A204.1 (cell line): ENCODE measurements around the gene KIF16B.

Experiments used
- FAIRE-seq: peaks from 2 replicates; lab custom pipeline; 2012; peaks lifted over from hg19 to GRCh38; lab: Jason Lieb, UNC

KIF16B gene

DNA sequence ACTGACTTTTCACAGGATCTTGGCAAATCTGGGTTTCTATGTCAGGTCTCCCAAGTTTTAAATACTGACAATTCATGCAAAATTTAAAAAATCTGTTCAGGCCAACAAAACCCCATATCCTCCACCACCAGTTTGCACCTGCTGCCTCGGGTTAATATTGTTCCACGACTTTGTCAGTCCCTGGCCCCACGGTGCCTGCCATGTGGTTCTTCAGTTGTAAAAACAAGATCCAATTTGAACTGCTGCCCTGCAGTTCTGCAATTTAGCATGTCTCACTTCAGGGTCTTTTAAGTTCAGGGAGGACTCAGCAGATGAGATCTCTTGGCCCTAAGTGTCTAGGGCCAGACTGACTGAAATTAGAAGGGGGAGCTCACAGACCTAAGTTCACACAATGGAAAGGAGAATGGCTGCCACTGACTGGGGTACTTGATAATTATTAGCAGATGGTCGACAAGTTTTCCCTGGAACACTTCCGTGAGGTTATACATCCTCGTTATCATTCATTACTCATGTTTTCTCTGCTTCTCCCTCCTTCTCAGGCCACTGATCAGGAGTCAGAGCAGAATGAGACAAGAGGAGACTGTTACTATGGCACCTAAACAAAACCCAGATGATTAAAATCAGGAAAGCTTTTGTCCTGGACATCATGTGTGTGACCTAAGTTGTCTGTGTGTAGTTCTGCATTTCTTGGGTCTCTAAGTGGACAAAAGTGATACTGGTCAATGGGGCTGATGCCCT lies 223.6 kb downstream of the KIF16B start:
- FAIRE-seq: no peak

DNA sequence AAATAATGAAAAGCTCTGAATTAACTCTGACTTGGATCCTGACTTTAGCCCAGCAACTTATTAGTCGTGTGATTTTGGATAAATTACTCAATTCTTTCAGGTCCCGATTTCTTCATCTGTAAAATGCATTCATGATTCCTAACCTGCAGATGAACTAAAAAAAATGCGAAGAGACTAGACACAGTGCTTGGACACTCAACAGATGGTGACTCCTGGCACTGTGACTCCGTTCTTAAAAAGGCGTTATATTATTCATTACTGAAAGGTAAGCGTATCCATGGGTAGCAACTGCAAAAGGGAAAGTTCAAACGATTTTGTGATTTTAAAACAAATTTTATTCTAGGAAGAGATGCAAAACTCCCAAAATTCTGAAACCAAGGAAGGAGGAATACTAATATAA lies 226.3 kb downstream of the KIF16B start:
- no peak for FAIRE-seq

DNA sequence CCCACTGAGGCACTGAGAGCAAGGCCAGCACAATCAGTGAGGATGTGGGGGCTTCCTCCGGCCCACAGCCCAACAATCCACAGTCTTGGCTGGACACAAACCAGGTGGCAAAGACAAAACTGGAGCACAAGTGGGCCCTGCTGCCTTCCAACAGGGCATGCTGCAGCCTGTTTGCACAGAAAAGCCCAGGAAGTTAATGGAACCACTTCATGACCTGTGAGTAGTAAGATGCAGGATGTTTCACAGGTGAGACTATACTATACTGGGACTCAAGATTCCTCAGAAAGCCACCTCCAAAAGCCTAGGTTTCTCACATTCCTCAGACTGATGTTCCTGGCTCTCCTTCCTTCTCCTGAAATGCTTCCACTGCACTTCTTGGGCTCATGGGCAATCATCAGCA lies 235.5 kb downstream of the KIF16B start:
- no peak for FAIRE-seq

DNA sequence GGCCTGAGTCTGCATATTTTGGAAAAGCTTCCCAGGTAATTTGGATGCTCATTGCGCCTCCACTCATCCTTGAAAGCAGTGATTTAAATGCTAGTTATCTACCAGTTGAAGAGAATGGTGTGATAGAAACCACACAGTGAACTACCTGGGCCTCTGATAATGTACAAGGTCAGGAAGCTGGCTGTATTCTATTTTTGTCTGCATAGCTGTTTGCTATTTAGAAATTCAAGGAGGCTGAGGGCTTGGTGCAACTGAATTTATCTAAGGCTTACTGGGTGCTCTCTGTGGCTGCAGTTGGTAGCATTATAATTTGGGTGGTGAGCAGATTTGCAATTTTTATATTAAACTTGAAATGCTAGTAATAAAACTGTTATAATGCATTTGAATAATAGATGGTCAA lies 245.6 kb downstream of the KIF16B start:
- no peak for FAIRE-seq

DNA sequence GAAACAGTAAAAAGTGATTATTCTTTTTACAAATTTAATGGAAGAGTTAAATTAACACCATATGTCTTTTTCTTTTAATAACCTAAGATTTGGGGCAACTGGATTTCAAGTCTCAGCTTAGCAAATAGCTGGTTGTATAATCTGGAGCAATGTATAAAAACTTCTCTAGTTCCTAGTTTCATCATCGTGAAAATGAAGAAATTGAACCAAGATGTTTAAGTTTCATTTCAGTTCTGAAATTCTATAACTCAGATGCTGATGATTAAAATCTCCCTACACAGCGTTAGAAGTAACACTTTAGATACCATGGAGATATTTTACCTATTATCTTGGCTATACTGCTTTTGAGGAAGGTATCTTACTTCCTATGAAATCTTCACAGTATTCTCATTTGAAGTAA lies 252.0 kb downstream of the KIF16B start:
- no peak for FAIRE-seq

DNA sequence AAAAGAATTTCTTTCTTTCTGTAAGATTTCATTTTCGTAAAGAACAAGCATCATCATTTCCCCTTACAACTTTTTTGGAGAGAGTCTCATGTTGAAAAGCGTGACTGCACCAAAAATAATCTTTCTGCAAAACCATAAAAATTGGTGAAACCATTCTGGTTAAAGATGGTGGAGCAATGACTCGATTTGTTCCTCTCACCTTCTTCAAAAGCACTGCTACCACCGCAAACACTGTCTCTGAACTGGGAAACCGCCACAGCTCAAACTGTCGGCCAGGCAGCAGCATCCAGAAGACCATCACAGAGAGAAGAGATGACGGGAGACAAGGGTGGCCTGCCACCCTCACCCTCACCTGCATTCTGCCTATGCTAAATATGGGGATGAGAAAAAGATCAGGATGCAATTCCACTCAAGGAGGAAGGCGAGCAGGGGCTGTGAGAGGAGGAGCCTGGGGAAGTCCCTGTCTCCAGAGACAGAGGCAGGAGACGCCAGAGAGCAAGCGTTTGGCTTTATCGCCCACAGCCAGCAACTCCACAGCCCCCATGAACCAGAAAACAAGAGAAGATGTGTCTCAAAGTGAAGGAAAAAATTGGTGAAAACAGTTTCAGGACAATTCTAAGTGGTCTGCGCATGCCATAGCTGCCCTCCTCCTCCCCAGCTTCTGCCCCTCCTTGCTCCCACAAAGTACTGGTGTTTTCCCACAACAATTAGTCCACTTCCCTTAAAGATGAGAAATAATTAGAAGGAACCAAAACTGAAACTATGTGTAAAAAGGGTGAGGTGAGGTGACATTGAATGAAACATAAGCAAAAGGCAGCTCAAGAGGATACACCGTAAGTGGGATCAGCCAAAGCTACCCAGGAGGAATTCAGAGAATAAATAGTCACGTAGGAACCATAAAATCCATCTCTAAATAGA lies 255.5 kb downstream of the KIF16B start:
- FAIRE-seq: no peak

DNA sequence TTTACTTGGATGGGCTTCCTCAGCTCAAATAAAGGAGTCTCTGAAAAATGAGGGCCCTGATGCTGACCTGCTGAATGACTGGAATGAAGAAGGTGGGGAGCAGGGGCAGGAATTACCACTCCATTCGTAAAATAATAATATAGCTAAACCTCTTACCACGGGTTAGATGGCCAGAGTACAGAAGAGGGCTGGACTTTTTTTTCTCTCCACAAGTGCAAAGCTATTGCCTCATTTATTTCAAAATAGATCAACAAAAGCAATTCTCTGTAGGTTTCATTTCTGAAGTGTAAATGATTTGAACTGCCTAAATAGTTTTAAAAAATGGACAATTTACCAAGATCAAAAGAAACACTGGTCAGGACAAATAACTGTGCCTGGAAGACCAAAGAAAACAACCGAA lies 256.7 kb downstream of the KIF16B start:
- FAIRE-seq: no peak

DNA sequence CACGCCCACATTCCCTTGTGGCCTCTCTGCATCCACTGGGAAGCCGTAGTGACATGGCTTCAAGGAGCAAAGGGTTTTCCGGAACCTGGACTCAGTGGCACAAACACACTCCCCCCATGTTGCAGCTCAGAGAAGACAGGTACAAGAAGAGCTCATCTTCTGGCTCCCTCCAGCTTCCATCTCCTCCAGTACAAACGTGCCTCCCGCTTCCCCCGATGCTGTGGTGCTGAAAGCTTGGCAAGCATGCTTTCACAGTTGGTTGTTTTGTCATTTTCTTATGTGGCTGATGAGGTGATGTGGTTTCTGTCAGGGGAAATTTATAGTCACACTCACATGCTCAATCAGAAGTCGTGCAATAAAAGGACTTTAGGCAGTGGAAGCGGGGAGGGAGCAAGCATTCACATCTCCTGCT lies 258.5 kb downstream of the KIF16B start:
- FAIRE-seq: no peak

DNA sequence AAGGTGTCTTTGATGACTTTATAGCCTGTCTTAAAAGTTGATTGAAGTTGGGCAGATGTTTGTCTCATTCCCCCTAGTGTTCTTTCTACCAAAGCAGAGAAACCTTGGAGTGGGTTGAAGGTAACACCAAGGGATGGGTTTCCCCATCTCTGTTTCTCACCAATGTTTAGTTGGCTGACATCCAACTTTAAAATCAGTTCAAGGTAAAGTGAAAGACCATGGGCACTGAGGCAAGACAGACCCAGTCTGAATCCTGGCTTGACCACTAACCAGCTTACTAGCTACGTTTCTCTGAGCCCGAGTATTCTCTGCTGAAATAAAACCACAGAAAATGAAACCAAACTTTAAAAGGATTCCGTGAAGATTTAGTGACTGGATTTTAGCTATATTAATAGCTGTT lies 258.9 kb downstream of the KIF16B start:
- FAIRE-seq: no peak

DNA sequence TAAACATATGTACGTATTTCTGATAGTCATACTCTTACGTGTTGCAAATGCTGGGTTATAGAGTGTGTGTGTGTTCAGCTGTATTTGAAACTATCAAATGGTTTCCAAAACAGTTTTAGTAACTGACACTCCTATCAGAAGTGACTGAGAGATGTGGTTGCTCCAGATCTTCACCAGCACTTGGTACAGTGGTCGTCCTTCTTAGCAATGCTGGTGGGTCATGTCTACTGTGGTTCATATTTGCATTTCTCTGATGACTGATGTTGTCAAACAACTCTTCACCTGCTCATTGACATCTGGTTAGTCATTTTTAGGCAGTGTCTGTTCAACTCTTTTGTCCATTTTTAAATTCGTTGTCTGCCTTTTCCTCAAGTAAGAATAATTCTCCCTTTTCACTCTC lies 259.3 kb downstream of the KIF16B start:
- FAIRE-seq: no peak

DNA sequence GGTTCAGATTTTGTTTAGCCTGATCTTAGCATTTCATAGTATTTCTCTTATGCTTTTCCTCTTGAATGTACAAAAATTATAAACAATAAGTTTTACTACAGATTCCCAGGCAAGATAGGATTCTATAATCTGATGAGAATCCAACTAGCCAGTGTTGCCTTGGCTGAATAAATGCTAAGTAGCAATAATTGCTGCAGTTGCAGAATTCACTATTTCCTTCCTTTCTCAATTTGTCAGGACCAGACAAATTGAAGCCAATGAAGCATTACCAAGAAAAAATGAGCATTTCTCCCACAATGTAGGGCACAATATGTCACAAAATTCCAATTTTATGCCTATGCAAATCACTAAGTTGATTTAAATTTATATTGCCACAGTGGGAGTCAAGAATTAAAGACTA lies 260.2 kb downstream of the KIF16B start:
- FAIRE-seq: no peak

DNA sequence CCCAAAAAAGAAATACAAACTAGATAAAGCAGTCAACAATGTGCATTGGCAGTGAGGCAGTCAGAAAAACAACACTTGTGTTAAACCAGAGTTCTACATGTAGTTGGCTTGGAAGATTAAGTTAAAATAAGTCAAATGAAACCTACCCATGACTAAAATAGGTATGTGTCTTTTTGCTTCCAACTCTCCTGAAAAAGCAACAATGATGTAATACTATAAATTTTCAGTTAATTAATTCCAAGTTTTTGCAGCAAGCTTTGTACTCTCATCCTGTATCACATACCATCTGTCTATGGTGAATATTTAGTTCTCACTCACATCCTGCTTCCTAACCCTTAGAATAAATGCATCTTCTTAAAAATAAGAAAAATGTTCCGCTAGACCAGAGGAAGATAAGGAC lies 261.5 kb downstream of the KIF16B start:
- no peak for FAIRE-seq

DNA sequence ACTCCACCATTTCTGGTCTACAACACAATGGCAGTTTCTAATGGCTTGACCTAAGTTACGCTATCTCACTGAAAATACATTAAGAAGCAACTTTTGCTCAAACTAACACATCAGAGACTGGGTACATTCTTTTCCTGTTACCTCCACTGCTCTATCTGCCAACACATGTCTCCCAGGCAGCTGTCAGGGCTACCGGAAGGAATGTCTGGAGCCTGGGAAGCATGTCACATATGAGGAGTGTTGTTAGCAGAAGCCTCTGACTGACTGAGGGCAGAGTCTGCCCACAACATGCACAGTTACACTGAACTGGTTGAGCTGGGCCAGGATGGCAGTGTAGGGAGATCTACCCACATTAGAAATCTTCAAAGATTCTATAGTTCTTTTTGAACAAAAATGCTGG lies 264.5 kb downstream of the KIF16B start:
- FAIRE-seq: no peak

DNA sequence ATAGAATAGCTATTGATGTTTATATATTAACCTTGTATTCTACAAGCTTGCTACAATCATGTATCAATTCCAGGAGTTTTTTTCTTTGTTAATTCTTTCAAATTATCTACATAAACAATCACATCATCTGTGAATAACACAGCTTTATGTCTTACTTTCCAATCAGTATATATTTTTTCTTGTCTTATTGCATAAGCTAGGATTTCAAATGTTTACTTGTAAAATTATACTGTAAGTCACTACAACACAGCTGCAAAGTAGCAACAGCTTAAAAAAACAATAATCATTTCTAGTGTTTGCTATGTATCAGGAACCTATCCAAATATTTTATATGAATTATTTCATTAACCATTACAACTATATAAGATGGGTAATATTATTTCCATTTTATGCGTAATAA lies 270.4 kb downstream of the KIF16B start:
- no peak for FAIRE-seq

DNA sequence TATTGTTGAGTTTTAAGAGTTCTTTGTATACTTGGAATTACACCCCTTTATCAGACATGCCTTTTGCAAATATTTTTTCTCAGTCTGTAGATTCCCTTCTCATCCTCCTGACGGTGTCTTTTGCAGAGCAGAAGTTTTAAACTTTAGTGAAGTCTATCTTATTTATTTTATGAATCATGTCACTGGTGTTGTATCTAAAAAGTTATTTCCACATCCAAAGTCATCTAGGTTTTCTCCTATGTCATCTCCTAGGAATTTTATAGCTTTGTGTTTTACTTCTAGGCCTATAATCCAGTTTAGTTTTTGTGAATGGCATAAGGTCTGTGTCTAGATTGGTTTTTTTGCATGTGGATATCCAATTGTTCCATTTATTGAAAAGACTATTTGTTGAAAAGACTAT lies 271.3 kb downstream of the KIF16B start:
- FAIRE-seq: no peak

DNA sequence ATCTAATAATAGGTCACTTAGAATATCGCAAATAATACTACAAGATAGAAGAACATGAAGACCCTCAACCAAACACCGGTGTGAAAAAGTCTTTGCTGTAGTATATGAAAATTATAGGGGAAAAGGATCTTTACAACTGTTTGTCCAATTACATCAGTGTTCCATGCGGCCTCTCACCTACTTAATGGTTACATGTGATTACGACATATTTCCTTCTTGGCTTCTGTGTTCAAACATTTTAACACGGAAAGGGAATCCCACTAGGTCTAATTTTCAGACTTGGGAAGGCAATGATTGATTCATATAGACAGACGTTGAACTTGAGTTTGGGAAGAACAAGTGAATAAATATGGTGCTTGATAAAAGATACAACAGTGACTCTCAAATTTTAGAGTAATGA lies 273.4 kb downstream of the KIF16B start:
- FAIRE-seq: no peak

DNA sequence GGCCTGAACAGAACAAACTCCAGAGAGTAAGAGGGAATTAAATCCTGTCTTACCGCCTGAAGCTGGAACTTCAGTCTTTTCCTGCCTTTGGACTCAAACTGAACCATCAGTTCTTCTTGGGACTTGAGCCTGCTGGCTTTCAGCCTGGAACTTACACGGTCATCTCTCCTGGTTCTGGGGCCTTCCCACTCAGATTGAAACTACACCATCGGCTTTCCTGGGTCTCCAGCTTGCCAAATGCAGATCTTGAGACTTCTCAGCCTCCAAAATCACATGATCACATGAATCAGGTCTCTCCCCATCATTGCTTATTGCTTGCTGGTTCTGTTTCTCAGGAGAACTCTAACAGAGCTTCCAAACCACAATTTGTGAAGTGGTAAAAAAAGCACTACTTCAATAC lies 276.3 kb downstream of the KIF16B start:
- no peak for FAIRE-seq

DNA sequence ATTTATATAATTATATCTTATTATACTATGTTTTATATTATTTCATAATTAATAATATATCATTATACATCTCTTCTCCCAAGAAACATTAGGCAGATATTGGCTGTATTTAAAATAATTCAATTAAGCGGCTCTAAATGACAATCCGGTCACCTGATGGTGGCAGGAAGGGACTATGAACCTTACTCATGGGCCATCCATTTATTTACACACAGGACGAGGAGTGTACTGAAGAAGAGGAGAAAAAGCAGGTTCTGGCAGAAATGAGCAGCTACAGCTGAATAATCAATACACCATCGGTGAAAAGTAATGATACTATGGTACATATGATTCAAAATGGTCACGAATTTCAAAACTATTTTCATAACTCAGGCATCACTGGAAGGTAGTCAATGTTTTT lies 277.7 kb downstream of the KIF16B start:
- no peak for FAIRE-seq

DNA sequence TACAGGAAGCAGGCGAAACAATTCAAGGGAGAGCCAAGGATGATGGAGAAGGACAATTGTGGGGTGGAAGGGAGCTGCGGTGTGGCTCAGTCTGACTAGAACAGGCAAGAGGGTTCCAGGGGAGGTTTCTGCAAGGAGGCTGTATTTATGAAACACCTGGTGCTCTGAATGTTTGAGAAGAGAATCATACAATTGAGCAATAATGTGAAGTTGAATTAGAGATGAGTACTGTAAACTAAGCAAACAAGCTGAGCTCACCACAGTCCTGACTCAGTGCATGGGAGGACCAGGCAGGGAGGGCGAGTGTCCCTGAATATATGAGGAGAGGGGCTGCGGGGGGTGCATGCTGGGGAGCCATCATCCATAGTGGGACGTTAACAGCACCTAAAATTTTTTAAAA lies 279.7 kb downstream of the KIF16B start:
- no peak for FAIRE-seq

DNA sequence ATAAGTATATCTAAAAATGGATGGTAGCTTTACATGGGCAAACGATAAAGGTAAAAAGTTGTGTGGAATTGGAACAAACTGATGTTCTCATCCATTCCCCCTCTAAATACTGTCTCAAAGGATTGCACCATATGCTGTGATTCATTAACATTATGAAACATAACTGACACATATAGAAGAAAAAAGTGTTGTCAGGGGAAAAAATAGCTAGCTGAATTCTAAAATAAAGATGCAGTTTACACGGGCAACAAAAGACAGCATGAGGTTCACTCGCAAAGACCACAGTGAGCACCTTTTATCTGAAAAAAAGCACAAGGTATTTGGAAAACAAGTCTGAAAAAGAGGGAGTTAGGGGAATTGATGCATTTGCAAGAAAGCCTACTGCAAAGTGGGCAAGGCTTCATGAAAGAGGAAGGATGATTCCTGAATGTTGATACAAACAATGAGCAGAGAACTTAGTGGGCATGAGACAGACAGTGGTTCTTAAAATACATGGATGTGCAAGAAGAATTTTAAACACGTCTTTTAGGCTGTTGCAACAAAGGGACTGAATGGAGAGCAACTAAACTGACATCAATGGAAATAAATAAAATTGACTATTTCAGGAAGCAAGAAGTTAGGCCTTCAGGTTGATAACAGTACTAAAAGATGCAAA lies 280.9 kb downstream of the KIF16B start:
- no peak for FAIRE-seq

DNA sequence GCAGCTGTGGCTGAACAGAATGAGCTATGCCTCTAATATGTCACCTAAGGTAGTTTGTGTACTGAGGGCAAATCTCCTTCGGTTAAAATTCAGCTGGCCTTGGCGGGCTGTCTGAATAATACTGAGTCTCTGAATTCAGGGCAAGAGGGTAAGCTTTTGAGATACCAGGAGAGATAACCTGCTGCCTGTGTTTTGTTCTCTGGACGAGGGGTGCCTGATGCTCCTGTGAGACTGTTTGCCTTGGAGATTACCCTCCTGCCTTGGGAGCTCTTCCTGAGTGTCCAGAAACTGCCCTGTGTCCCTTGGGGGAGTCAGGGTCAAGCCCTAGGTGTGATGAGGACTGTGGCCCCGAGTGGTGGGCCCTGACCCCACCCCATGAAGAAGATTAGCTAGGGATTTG lies 282.9 kb downstream of the KIF16B start:
- FAIRE-seq: no peak

DNA sequence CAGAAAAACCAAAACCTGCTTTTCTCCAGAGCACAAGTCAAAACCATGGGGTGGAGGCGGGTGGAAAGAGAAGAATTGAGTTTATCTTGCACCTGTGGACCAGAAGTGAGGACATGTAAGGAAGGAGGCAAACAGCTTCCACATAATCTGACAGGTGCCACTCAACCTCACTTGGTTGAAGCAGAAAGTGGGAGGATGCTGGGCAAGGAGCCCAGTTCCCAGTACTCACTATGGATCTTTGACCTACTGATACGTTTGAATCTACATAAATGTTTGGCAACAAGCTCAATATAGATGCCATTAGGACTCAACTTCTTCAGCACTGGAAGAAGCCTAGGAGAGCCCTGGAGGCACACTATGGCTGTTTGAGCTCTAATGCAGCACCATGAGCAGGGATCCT lies 285.5 kb downstream of the KIF16B start:
- FAIRE-seq: no peak

DNA sequence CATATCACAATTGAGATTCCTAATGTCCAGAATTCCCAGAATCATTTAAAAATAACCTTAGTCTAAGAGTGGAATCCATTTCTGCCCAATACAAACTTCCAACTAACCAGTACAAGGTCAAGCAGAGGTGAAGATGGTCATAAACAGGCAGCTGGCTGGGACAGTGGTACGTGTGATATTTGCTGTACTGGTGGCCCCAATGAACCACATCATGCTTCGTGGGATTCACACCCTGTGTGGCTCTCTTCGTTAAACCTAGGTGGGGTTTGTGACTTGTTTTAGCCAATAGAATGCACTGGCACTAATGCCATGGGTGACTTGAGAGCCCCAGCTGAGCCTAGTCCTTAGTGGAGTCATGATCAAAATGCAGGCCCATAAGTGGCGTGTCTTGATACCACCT lies 286.6 kb downstream of the KIF16B start:
- no peak for FAIRE-seq
